ENCODE measurements around the gene CREBBP.

GRCh38 chr16:3744018-3744417, 136.5 kb downstream of the CREBBP start:
- TF ChIP-seq POLR2A (IDR thresholded peaks at IDR 0.05) (no peak), CTCF (IDR thresholded peaks at IDR 0.05) (no peak), EP300 (IDR thresholded peaks at IDR 0.05) (no peak)
